Measurements from ENCODE around the gene LDLRAP1. TPM values are rescaled to one million over a fixed set of nuclear protein-coding genes. Genes with fewer than 3 reads are reported as not detected.

Gene LDLRAP1
- total RNA-seq, 1 donor from 2014 or later = 8.0 TPM

- Histone ChIP-seq H3K9me3 (ENCODE audit: insufficient read depth, low read depth, low read length) (no peaks in the 10 kb centered on the region), H3K4me2 (ENCODE audit: low read length) (no peak overlapping the region), H3K36me3 (ENCODE audit: insufficient read depth, low read length) (no peaks in the 10 kb centered on the region), H3K27me3 (ENCODE audit: insufficient read depth, low read length) (peaks cover 12% of the 10 kb centered on the region), H4K20me1 (ENCODE audit: insufficient read depth, low read length) (no peaks in the 10 kb centered on the region), H3K27ac (ENCODE audit: low read depth, low read length) (no peak overlapping the region), H2AFZ (ENCODE audit: low read depth, low read length) (no peak overlapping the region), H3K9ac (ENCODE audit: low read length) (no peak overlapping the region), H3K4me1 (ENCODE audit: insufficient read depth, low read length) (peaks cover 4% of the 10 kb centered on the region), H3K79me2 (ENCODE audit: insufficient read depth, low read length) (no peaks in the 10 kb centered on the region), H3K4me3 (ENCODE audit: insufficient read depth, low read depth, low read length) (no peak overlapping the region)
- Mint-ChIP-seq H3K9me3 (ENCODE audit: unreplicated experiment) (no peaks in the 10 kb centered on the region), H3K4me1 (ENCODE audit: low read depth, unreplicated experiment) (peaks cover 4% of the 10 kb centered on the region), H3K27me3 (ENCODE audit: low read depth, unreplicated experiment) (peaks cover 32% of the 10 kb centered on the region), H3K4me3 (ENCODE audit: unreplicated experiment) (no peak overlapping the region), H3K36me3 (ENCODE audit: low read depth, unreplicated experiment) (no peaks in the 10 kb centered on the region), H3K27ac (ENCODE audit: unreplicated experiment) (no peak overlapping the region)
- FAIRE-seq (no peak), DNase-seq (ENCODE audit: low read depth) (no peak)
- TF ChIP-seq EZH2 (IDR thresholded peaks at IDR 0.05; ENCODE audit: insufficient read depth, low read length) (no peak), CTCF (IDR thresholded peaks at IDR 0.05; ENCODE audit: insufficient read depth, low read depth, low read length) (no peak)
Measured at GRCh38 chr1:25537153-25537831, 6.1 kb upstream of the LDLRAP1 start.

GRCh38 chr1:25538191-25538767 is 5.1 kb upstream of the LDLRAP1 start:
- H3K4me1 ChIP-seq (ENCODE audit: insufficient read depth, low read length) = no peaks in the 10 kb centered on the region
- H3K36me3 ChIP-seq (ENCODE audit: insufficient read depth, low read length) = no peaks in the 10 kb centered on the region
- H3K9ac ChIP-seq (ENCODE audit: low read length) = no peak overlapping the region
- no peak overlapping the region for H3K27ac Mint-ChIP-seq (ENCODE audit: unreplicated experiment)
- H3K27ac ChIP-seq (ENCODE audit: low read depth, low read length) = no peak overlapping the region
- H3K9me3 Mint-ChIP-seq (ENCODE audit: unreplicated experiment) = no peaks in the 10 kb centered on the region
- peaks cover 12% of the 10 kb centered on the region for H3K27me3 ChIP-seq (ENCODE audit: insufficient read depth, low read length)
- H3K9me3 ChIP-seq (ENCODE audit: insufficient read depth, low read depth, low read length) = no peaks in the 10 kb centered on the region
- no peak overlapping the region for H2AFZ ChIP-seq (ENCODE audit: low read depth, low read length)
- no peaks in the 10 kb centered on the region for H3K79me2 ChIP-seq (ENCODE audit: insufficient read depth, low read length)
- peaks cover 34% of the 10 kb centered on the region for H3K27me3 Mint-ChIP-seq (ENCODE audit: low read depth, unreplicated experiment)
- no peak for FAIRE-seq
- H3K4me3 Mint-ChIP-seq (ENCODE audit: unreplicated experiment) = no peak overlapping the region
- H3K36me3 Mint-ChIP-seq (ENCODE audit: low read depth, unreplicated experiment) = no peaks in the 10 kb centered on the region
- TF ChIP-seq EZH2 (IDR thresholded peaks at IDR 0.05; ENCODE audit: insufficient read depth, low read length) (no peak), CTCF (IDR thresholded peaks at IDR 0.05; ENCODE audit: insufficient read depth, low read depth, low read length) (no peak)
- no peaks in the 10 kb centered on the region for H3K4me1 Mint-ChIP-seq (ENCODE audit: low read depth, unreplicated experiment)
- H4K20me1 ChIP-seq (ENCODE audit: insufficient read depth, low read length) = no peaks in the 10 kb centered on the region
- no peak overlapping the region for H3K4me2 ChIP-seq (ENCODE audit: low read length)
- no peak for DNase-seq (ENCODE audit: low read depth)
- no peak overlapping the region for H3K4me3 ChIP-seq (ENCODE audit: insufficient read depth, low read depth, low read length)

- Histone ChIP-seq H3K27me3 (ENCODE audit: insufficient read depth, low read length) (peaks cover 12% of the 10 kb centered on the region), H3K4me3 (ENCODE audit: insufficient read depth, low read depth, low read length) (no peak overlapping the region), H4K20me1 (ENCODE audit: insufficient read depth, low read length) (peaks cover 15% of the 10 kb centered on the region), H3K4me1 (ENCODE audit: insufficient read depth, low read length) (peaks cover 10% of the 10 kb centered on the region), H3K9me3 (ENCODE audit: insufficient read depth, low read depth, low read length) (no peaks in the 10 kb centered on the region), H3K27ac (ENCODE audit: low read depth, low read length) (no peak overlapping the region), H2AFZ (ENCODE audit: low read depth, low read length) (no peak overlapping the region), H3K79me2 (ENCODE audit: insufficient read depth, low read length) (peaks cover 7% of the 10 kb centered on the region), H3K4me2 (ENCODE audit: low read length) (no peak overlapping the region), H3K36me3 (ENCODE audit: insufficient read depth, low read length) (no peaks in the 10 kb centered on the region), H3K9ac (ENCODE audit: low read length) (no peak overlapping the region)
- Mint-ChIP-seq H3K27me3 (ENCODE audit: low read depth, unreplicated experiment) (peaks cover 33% of the 10 kb centered on the region), H3K27ac (ENCODE audit: unreplicated experiment) (no peak overlapping the region), H3K4me1 (ENCODE audit: low read depth, unreplicated experiment) (no peaks in the 10 kb centered on the region), H3K9me3 (ENCODE audit: unreplicated experiment) (no peaks in the 10 kb centered on the region), H3K4me3 (ENCODE audit: unreplicated experiment) (no peak overlapping the region), H3K36me3 (ENCODE audit: low read depth, unreplicated experiment) (no peaks in the 10 kb centered on the region)
- FAIRE-seq (no peak), DNase-seq (ENCODE audit: low read depth) (no peak)
- TF ChIP-seq EZH2 (IDR thresholded peaks at IDR 0.05; ENCODE audit: insufficient read depth, low read length) (no peak), CTCF (IDR thresholded peaks at IDR 0.05; ENCODE audit: insufficient read depth, low read depth, low read length) (no peak)
Measured at GRCh38 chr1:25540750-25541342, 2.6 kb upstream of the LDLRAP1 start.

Measured in astrocyte (in vitro differentiated cells and primary cell).